GM23338 (cell line): Measurements from ENCODE around the gene CD53. TPM values are rescaled to one million over a fixed set of nuclear protein-coding genes. Genes with fewer than 3 reads are reported as not detected.

Experiments used
- ATAC-seq: fragments of 200-7000 bp; cut with Tn5 transposase; 3 replicates; pipeline ENCODE4 v1.9.1; 2020
- DNase-seq: peaks from one replicate; pipeline ENCODE4 v3.0.0-alpha.2; 2015; ENCODE audit warnings: low spot score
- H2AFZ ChIP-seq: fragments of 200-600 bp; sonication (generic); 2 replicates; pipeline ENCODE4 v1.8.0; 2016; ENCODE audit warnings: antibody characterized with exemption, mild to moderate bottlenecking, moderate library complexity
- H3F3A ChIP-seq: fragments of 200-600 bp; sonication (generic); replicated peaks from 2 replicates; pipeline ENCODE4 v1.8.0; 2017; ENCODE audit warnings: antibody characterized with exemption, mixed run types, low read depth
- H3K27ac ChIP-seq: fragments of 200-600 bp; sonication (generic); 2 replicates; pipeline ENCODE4 v1.6.1; 2016; ENCODE audit warnings: low read depth
- H3K27me3 ChIP-seq: fragments of 200-600 bp; sonication (generic); 2 replicates; pipeline ENCODE4 v1.8.0; 2016; ENCODE audit warnings: mild to moderate bottlenecking, mixed run types, moderate library complexity; ENCODE audit not compliant: insufficient read depth
- H3K36me3 ChIP-seq: fragments of 200-600 bp; sonication (generic); 2 replicates; pipeline ENCODE4 v1.8.0; 2016; ENCODE audit warnings: mild to moderate bottlenecking; ENCODE audit not compliant: insufficient read depth
- H3K4me1 ChIP-seq: fragments of 200-600 bp; sonication (generic); 2 replicates; pipeline ENCODE4 v1.8.0; 2016; ENCODE audit warnings: mild to moderate bottlenecking, moderate library complexity; ENCODE audit not compliant: insufficient read depth
- H3K4me2 ChIP-seq: fragments of 200-600 bp; sonication (generic); 2 replicates; pipeline ENCODE4 v1.7.1; 2017; ENCODE audit warnings: mixed run types
- H3K4me3 ChIP-seq: fragments of 200-600 bp; sonication (generic); 2 replicates; pipeline ENCODE4 v1.6.1; 2016; ENCODE audit warnings: mixed run types
- H3K79me2 ChIP-seq: fragments of 200-600 bp; sonication (generic); replicated peaks from 2 replicates; pipeline ENCODE4 v1.8.0; 2017; ENCODE audit warnings: mild to moderate bottlenecking; ENCODE audit not compliant: insufficient read depth
- H3K9me2 ChIP-seq: fragments of 200-600 bp; sonication (generic); 2 replicates; pipeline ENCODE4 v1.8.0; 2017; ENCODE audit not compliant: insufficient read depth
- H4K20me1 ChIP-seq: fragments of 200-600 bp; sonication (generic); replicated peaks from 2 replicates; pipeline ENCODE4 v1.8.0; 2017; ENCODE audit warnings: mild to moderate bottlenecking; ENCODE audit not compliant: insufficient read depth
- H3K27ac Mint-ChIP-seq: 2 replicates; pipeline ENCODE4 v1.8.0; 2020; ENCODE audit warnings: inconsistent platforms, mild to moderate bottlenecking, moderate library complexity, mixed read lengths
- H3K27me3 Mint-ChIP-seq: 3 replicates; pipeline ENCODE4 v1.8.0; 2022; ENCODE audit warnings: low read depth, mild to moderate bottlenecking, moderate library complexity, mixed read lengths, inconsistent platforms; ENCODE audit not compliant: insufficient read depth, poor library complexity
- H3K36me3 Mint-ChIP-seq: 3 replicates; pipeline ENCODE4 v1.8.0; 2021; ENCODE audit warnings: low read depth, mild to moderate bottlenecking, inconsistent platforms, moderate library complexity, mixed read lengths
- H3K4me1 Mint-ChIP-seq: 3 replicates; pipeline ENCODE4 v1.8.0; 2020; ENCODE audit warnings: mild to moderate bottlenecking, inconsistent platforms, mixed read lengths
- H3K4me3 Mint-ChIP-seq: 3 replicates; pipeline ENCODE4 v1.8.0; 2021; ENCODE audit warnings: moderate library complexity, mild to moderate bottlenecking, inconsistent platforms, mixed read lengths
- H3K9me3 Mint-ChIP-seq: 3 replicates; pipeline ENCODE4 v1.8.0; 2020; ENCODE audit warnings: moderate library complexity, mild to moderate bottlenecking, inconsistent platforms, mixed read lengths
- ETS1 ChIP-seq: IDR thresholded peaks from 2 replicates; pipeline ENCODE4 v1.6.1; 2016; ENCODE audit warnings: antibody characterized with exemption
- JUNB ChIP-seq: IDR thresholded peaks from one replicate; pipeline ENCODE4 v1.6.1; 2016; ENCODE audit warnings: antibody characterized with exemption; ENCODE audit not compliant: unreplicated experiment
- STAT1 ChIP-seq: IDR thresholded peaks from one replicate; pipeline ENCODE4 v1.6.1; 2016; ENCODE audit warnings: antibody characterized with exemption; ENCODE audit not compliant: unreplicated experiment
- ZNF114 ChIP-seq: fragments of 250-450 bp; sonication (Bioruptor Pico); IDR thresholded peaks from 2 replicates; pipeline ENCODE4 v1.5.0; 2020; ENCODE audit warnings: mild to moderate bottlenecking, moderate library complexity
- ZNF331 ChIP-seq: fragments of 250-450 bp; sonication (Bioruptor Pico); IDR thresholded peaks from 2 replicates; pipeline ENCODE4 v1.5.0; 2020; ENCODE audit warnings: low read depth, mild to moderate bottlenecking, moderate library complexity
- ZNF462 ChIP-seq: fragments of 250-450 bp; sonication (Bioruptor Pico); IDR thresholded peaks from 2 replicates; pipeline ENCODE4 v1.5.0; 2020; ENCODE audit warnings: mild to moderate bottlenecking, moderate library complexity
- polyA plus RNA-seq: library from polyadenylated mRNA; unstranded; fragments of >200 nt; fragmentation: Nextera tagmentation; extraction: Ambion mirVana; gene quantifications from 2 replicates; pipeline ENCODE4 v1.2.1, GENCODE V29; 2016
- total RNA-seq: library from RNA; depleted of rRNA; stranded (reverse); fragments of >200 nt; shearing (Covaris generic); gene quantifications from 2 replicates; pipeline ENCODE4 v1.2.3, GENCODE V29; 2014
- TF ChIP-seq, protein P1 (sequence below), 2 experiments: fragments of 200-600 bp in 1 of 2; sonication (generic) in 1 of 2; conservative IDR thresholded peaks; 2 replicates each; pipeline versions ENCODE4 v1.5.1 to v1.6.1; 2016 to 2017; ENCODE audit warnings: antibody characterized with exemption in 2 of 2, low read depth in 2 of 2, mild to moderate bottlenecking in 2 of 2, moderate library complexity in 1 of 2
- TF ChIP-seq, protein P2 (sequence below): IDR thresholded peaks from one replicate; pipeline ENCODE4 v1.6.1; 2018; ENCODE audit warnings: antibody characterized with exemption; ENCODE audit not compliant: unreplicated experiment

CD53 gene
- total and polyA plus RNA-seq, 2 experiments from 2014 or later, result 0.28 to 0.70 TPM

GRCh38 chr1:110945626-110946025 is 72.7 kb downstream of the CD53 start (continued):
- TF ChIP-seq, protein P1, sequence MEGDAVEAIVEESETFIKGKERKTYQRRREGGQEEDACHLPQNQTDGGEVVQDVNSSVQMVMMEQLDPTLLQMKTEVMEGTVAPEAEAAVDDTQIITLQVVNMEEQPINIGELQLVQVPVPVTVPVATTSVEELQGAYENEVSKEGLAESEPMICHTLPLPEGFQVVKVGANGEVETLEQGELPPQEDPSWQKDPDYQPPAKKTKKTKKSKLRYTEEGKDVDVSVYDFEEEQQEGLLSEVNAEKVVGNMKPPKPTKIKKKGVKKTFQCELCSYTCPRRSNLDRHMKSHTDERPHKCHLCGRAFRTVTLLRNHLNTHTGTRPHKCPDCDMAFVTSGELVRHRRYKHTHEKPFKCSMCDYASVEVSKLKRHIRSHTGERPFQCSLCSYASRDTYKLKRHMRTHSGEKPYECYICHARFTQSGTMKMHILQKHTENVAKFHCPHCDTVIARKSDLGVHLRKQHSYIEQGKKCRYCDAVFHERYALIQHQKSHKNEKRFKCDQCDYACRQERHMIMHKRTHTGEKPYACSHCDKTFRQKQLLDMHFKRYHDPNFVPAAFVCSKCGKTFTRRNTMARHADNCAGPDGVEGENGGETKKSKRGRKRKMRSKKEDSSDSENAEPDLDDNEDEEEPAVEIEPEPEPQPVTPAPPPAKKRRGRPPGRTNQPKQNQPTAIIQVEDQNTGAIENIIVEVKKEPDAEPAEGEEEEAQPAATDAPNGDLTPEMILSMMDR (conservative IDR thresholded peaks at IDR 0.05; ENCODE audit: low read depth in 2 of 2), result no peak

- H3K4me1 Mint-ChIP-seq, result no peaks in the 10 kb centered on the region
- no peak for TF ChIP-seq STAT1
- TF ChIP-seq, protein P1 (conservative IDR thresholded peaks at IDR 0.05; ENCODE audit: low read depth in 2 of 2), result no peak
- no peak for TF ChIP-seq ZNF462
- no peak for TF ChIP-seq JUNB
- TF ChIP-seq, protein P2, sequence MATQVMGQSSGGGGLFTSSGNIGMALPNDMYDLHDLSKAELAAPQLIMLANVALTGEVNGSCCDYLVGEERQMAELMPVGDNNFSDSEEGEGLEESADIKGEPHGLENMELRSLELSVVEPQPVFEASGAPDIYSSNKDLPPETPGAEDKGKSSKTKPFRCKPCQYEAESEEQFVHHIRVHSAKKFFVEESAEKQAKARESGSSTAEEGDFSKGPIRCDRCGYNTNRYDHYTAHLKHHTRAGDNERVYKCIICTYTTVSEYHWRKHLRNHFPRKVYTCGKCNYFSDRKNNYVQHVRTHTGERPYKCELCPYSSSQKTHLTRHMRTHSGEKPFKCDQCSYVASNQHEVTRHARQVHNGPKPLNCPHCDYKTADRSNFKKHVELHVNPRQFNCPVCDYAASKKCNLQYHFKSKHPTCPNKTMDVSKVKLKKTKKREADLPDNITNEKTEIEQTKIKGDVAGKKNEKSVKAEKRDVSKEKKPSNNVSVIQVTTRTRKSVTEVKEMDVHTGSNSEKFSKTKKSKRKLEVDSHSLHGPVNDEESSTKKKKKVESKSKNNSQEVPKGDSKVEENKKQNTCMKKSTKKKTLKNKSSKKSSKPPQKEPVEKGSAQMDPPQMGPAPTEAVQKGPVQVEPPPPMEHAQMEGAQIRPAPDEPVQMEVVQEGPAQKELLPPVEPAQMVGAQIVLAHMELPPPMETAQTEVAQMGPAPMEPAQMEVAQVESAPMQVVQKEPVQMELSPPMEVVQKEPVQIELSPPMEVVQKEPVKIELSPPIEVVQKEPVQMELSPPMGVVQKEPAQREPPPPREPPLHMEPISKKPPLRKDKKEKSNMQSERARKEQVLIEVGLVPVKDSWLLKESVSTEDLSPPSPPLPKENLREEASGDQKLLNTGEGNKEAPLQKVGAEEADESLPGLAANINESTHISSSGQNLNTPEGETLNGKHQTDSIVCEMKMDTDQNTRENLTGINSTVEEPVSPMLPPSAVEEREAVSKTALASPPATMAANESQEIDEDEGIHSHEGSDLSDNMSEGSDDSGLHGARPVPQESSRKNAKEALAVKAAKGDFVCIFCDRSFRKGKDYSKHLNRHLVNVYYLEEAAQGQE, result no peak
- no peak for TF ChIP-seq ZNF114 (CRISPR knock-in tag)
- TF ChIP-seq ETS1, result no peak
- TF ChIP-seq ZNF331 (CRISPR knock-in tag), result no peak
Observed at GRCh38 chr1:110948038-110948810, 75.3 kb downstream of the CD53 start.

More at GRCh38 chr1:110948038-110948810, 75.3 kb downstream of the CD53 start:
- no peak overlapping the region for H3K27ac ChIP-seq
- no peak overlapping the region for H3K4me2 ChIP-seq
- H2AFZ ChIP-seq, result no peak overlapping the region
- peaks cover 14% of the 10 kb centered on the region; the same call in 1 of the 2 replicates for H3K36me3 ChIP-seq
- H3K79me2 ChIP-seq, result peaks cover 4% of the 10 kb centered on the region; the same call in 1 of the 2 replicates
- no peaks in the 10 kb centered on the region for H3F3A ChIP-seq
- no peaks in the 10 kb centered on the region for H3K27me3 Mint-ChIP-seq
- H3K4me3 ChIP-seq, result no peak overlapping the region
- no peak for ATAC-seq
- peaks cover 7% of the 10 kb centered on the region; the same call in 1 of the 2 replicates for H4K20me1 ChIP-seq
- H3K4me1 ChIP-seq, result peaks cover 4% of the 10 kb centered on the region; the same call in 1 of the 2 replicates
- no peak overlapping the region for H3K4me3 Mint-ChIP-seq
- H3K36me3 Mint-ChIP-seq, result peaks cover 49% of the 10 kb centered on the region
- H3K27ac Mint-ChIP-seq, result no peak overlapping the region
- H3K9me3 Mint-ChIP-seq, result no peaks in the 10 kb centered on the region; the same call in 2 of the 3 replicates
- no peak for DNase-seq
- H3K9me2 ChIP-seq, result no peaks in the 10 kb centered on the region
- no peaks in the 10 kb centered on the region for H3K27me3 ChIP-seq
